Choroid plexus epithelial cell (primary cell): Measurements from ENCODE around the gene PTPN12.

Experiments
- DNase-seq: peaks from one replicate; pipeline ENCODE4 v3.0.0-alpha.2; 2010; ENCODE audit warnings: low read depth
- H3K4me3 ChIP-seq: 2 replicates; pipeline ENCODE4 v1.5.1; 2011; ENCODE audit warnings: low read depth, mild to moderate bottlenecking, control low read depth, low read length, moderate library complexity
- TF ChIP-seq, protein P1 (sequence below): conservative IDR thresholded peaks from 2 replicates; pipeline ENCODE4 v1.5.1; 2011; ENCODE audit warnings: low read depth, mild to moderate bottlenecking, control low read depth, inconsistent platforms, low read length, moderate library complexity

The PTPN12 gene

DNA sequence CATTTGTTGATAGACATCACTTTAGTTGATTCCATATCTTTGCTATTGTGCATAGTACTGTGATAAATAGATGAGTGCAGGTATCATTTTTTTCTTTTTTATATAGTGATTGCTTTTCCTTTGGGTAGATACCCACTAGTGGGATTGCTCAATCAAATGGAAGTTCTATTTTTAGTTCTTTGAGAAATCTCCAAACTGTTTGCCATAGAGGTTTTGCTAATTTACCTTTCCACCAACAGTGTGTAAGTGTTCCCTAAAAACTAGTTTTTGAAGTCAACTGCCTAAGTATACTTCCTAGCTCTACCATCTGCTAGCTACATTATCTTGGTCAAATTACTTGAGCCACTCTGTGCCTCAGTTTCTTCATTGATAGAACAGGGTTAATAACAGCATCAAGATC, 127.6 kb downstream of the PTPN12 start:
- no peak overlapping the region for H3K4me3 ChIP-seq
- TF ChIP-seq, protein P1, sequence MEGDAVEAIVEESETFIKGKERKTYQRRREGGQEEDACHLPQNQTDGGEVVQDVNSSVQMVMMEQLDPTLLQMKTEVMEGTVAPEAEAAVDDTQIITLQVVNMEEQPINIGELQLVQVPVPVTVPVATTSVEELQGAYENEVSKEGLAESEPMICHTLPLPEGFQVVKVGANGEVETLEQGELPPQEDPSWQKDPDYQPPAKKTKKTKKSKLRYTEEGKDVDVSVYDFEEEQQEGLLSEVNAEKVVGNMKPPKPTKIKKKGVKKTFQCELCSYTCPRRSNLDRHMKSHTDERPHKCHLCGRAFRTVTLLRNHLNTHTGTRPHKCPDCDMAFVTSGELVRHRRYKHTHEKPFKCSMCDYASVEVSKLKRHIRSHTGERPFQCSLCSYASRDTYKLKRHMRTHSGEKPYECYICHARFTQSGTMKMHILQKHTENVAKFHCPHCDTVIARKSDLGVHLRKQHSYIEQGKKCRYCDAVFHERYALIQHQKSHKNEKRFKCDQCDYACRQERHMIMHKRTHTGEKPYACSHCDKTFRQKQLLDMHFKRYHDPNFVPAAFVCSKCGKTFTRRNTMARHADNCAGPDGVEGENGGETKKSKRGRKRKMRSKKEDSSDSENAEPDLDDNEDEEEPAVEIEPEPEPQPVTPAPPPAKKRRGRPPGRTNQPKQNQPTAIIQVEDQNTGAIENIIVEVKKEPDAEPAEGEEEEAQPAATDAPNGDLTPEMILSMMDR = no peak
- peak; percentile 13 for DNase-seq

DNA sequence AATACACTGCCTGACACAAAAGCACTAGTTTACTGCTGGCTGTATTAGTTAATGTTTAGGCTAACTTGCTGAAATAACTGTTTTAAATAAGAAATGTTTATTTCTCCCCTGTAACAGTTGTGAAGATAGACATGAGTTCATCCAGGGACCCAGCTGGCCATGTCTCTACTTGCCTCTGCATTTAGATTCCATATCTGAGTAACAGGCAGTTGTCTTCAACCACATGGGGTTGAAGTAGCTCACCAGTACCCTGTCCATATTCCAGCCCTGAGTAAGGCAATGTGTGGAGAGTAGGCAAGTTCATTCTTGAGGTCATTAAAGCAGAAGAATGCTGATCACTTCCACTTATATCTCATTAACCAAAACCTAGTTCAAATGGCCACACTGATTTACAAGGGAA, 128.1 kb downstream of the PTPN12 start:
- H3K4me3 ChIP-seq = no peak overlapping the region
- TF ChIP-seq, protein P1 = no peak
- DNase-seq = peak; percentile 36

DNA sequence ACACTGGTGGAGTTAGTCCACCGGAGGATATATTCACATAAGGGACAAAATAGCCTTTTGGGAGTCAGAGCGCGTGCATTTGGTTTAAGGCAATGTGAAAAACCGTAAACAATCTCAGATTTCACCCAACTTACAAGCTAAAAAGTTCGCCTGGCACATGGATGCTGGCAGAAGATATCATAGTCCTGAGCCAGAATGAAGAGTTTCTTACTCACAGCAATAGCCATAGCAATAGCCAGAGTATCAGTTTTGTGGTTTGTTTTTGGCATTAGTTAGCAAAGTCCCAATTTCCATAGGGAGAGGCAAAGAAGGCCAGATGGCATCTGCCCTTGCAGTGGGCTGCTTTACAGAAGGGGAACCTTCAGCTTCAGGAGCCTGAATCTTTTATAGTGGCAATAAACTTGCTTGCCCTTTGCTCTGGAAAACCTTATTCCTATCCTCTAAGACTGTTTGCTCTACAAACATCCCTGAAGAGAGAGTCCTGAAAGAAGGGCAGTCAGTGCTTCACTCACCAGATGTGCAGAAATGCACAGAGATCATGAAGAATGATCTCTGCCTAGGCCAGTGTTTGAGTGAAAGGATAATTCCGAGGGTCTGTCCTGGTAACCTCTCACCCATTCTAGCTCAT, 130.5 kb downstream of the PTPN12 start:
- no peak overlapping the region for H3K4me3 ChIP-seq
- TF ChIP-seq, protein P1 = no peak
- no peak for DNase-seq

- TF ChIP-seq, protein P1 = no peak
- no peak for DNase-seq
- no peak overlapping the region for H3K4me3 ChIP-seq
Observed at GRCh38 chr7:77674878-77675277, 137.8 kb downstream of the PTPN12 start.

GRCh38 chr7:77679608-77680007, 142.5 kb downstream of the PTPN12 start:
- no peak overlapping the region for H3K4me3 ChIP-seq
- no peak for DNase-seq
- TF ChIP-seq, protein P1 = no peak

- no peak overlapping the region for H3K4me3 ChIP-seq
- DNase-seq = no peak
- TF ChIP-seq, protein P1 = no peak
Observed at GRCh38 chr7:77680266-77680665, 143.2 kb downstream of the PTPN12 start.

DNA sequence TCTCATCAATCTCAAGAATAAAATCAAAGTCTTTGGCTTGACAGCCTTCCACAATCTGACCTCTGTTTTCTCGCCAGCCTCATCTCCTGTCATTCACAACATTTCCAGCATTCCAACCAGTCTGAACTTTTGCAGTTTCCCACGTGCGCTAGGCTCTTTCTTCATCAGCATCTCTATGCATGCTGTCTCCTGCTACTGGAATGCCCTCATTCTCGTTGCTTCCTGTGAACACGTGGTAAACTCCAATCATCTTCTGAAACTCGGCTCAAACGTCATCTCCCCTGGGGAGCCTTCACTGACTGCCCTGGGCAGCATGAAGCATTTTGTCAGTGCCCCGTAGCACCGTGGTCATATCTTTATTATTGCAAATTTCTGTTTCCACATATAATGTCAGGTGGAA, 146.9 kb downstream of the PTPN12 start:
- DNase-seq = peak; percentile 99
- no peak overlapping the region for H3K4me3 ChIP-seq
- TF ChIP-seq, protein P1 = no peak
